HG02884 (cell line): Measurements from ENCODE around the gene S100A11.

Source experiments
- ATAC-seq: cut with Tn5 transposase; IDR thresholded peaks from one replicate; pipeline ENCODE4 v1.9.1; 2021; ENCODE audit warnings: mild to moderate bottlenecking, moderate library complexity; ENCODE audit not compliant: unreplicated experiment

The S100A11 gene

DNA sequence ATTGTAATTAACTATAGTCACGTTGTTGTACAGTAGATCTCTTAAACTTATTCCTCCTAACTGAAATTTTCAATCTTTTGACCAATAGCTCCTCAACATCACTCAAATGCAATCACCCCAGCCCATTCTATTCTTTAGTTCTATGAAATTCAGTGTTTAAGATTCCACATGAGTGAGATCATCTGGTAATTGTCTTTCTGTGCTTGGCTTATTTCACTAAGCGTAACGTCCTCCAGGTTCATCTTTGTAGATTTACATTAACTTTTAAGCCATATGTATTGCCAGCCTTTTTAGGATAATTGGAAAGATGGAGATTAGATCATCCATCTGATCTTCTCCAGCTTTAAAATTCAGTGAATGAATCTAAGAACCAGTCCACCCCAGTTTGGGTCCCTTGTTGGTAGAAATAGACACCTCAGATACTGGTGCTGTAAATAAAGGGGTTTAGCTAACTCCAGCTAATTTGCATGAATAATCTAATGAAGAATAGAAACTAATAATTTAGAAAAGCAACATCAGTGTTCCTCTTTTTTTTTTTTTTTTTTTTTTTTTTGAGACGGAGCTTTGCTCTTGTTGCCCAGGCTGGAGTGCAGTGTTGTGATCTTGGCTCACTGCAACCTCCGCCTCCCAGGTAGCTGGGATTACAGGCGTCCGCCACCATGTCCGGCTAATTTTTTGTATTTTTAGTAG is 50.2 kb downstream of the S100A11 start:
- ATAC-seq, result no peak

DNA sequence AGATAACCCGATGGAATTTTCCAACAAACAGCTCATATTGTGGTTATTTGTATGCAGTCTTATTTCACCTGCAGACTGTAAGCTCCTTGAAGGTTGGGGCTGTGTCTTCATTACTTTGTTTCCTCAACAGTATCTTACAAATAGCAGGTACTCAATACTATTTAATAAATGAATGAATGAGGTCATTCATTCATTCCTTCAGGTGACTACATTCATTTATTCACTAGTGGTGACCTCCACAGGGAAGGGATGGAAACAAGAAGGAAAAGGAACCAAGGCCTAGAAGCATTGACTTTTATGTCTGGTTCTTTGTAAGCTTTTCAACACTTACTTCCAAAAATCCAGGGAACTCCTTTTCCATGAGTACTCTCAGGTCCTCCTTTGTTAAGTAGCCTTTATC is 51.0 kb downstream of the S100A11 start:
- no peak for ATAC-seq

DNA sequence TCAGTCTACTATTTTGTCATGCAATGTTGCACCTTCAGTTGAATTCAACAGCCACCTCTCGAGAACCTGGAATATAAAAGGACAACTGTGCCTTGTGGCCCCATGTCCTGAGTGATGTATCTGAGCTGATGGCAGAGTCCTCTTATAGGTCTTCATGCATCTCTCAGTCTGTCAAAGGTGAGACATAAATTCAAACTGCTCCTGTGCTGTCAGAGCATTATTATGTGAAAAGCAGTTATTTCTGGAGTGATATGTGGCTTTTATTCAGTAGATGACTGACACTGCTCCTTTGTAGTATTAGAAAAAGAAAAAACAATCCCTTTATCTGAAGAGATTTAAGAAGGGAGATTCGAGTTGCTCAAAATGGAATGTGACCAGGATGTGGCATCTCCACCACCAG is 51.5 kb downstream of the S100A11 start:
- no peak for ATAC-seq

- peak; percentile 82 for ATAC-seq
Measured at GRCh38 chr1:151984313-151984956, 52.4 kb downstream of the S100A11 start.
